ENCODE results near the gene FURIN.
A peak's percentile ranks its signal among the peaks of the same experiment; 100 is the strongest.
"Not testable (repeated sequence)": the region's sequence is repeated elsewhere in the genome, so short reads cannot be mapped to it uniquely, and the experiment has no call there.

Gene FURIN

GRCh38 chr15:90895571-90896117 lies 27.3 kb downstream of the FURIN start:
- no peak overlapping the region for H3K4me3 ChIP-seq (replicated peaks; ENCODE audit: low read depth, low read length)
- no peak for DNase-seq (ENCODE audit: extremely low read depth, low read depth)
- TF ChIP-seq, protein P1, sequence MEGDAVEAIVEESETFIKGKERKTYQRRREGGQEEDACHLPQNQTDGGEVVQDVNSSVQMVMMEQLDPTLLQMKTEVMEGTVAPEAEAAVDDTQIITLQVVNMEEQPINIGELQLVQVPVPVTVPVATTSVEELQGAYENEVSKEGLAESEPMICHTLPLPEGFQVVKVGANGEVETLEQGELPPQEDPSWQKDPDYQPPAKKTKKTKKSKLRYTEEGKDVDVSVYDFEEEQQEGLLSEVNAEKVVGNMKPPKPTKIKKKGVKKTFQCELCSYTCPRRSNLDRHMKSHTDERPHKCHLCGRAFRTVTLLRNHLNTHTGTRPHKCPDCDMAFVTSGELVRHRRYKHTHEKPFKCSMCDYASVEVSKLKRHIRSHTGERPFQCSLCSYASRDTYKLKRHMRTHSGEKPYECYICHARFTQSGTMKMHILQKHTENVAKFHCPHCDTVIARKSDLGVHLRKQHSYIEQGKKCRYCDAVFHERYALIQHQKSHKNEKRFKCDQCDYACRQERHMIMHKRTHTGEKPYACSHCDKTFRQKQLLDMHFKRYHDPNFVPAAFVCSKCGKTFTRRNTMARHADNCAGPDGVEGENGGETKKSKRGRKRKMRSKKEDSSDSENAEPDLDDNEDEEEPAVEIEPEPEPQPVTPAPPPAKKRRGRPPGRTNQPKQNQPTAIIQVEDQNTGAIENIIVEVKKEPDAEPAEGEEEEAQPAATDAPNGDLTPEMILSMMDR (IDR thresholded peaks at IDR 0.05; ENCODE audit: low read depth, low read length, missing control alignments), result peak; percentile 13

- not testable (repeated sequence) for DNase-seq (ENCODE audit: extremely low read depth, low read depth)
Observed at GRCh38 chr15:90897131-90897655, 28.8 kb downstream of the FURIN start.

DNA sequence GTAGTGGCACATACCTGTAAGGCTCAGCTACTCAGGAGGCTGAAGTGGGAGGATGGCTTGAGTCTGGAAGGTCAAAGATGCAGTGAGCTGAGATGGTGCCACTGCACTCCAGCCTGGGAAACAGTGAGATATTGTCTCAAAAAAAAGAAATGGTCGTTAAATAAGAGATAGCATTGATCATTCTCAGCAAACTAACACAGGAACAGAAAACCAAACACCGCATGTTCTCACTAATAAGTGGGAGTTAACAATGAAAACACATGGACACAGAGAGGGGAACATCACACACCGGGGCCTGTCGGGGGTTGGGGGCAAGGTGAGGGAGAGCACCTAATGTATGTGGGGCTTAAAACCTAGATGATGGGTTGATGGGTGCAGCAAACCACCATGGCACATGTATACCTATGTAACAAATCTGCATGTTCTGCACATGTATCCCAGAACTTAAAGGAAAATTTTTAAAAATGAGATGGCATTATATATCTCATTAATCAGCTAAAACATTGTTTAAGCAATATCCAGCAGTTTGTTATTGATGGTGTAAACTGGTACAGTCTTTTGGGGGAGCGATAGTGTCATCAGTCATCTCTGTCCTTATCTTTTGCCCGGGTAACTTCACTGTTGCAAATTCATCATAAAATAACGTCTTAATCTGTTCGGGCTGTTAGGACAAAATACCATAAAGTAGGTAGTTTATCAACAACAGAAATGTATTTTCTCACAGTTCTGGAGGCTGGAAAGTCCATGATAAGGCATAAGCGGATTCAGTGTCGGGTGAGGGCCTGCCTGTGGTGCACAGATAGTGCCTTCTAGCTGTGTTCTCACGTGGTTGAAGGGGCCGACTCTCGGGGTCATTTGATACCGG lies 33.0 kb downstream of the FURIN start:
- peak overlapping the region; percentile 59 for H3K4me3 ChIP-seq (replicated peaks; ENCODE audit: low read depth, low read length)
- TF ChIP-seq, protein P1 (IDR thresholded peaks at IDR 0.05; ENCODE audit: low read depth, low read length, missing control alignments), result no peak
- DNase-seq (ENCODE audit: extremely low read depth, low read depth), result no peak

More at GRCh38 chr15:90897131-90897655, 28.8 kb downstream of the FURIN start:
- not testable (repeated sequence) for H3K4me3 ChIP-seq (replicated peaks; ENCODE audit: low read depth, low read length)

- TF ChIP-seq, protein P1 (IDR thresholded peaks at IDR 0.05; ENCODE audit: low read depth, low read length, missing control alignments), result peak; percentile 77
- DNase-seq (ENCODE audit: extremely low read depth, low read depth), result peak; percentile 41
- H3K4me3 ChIP-seq (replicated peaks; ENCODE audit: low read depth, low read length), result peak overlapping the region; percentile 59
Observed at GRCh38 chr15:90902040-90902839, 33.9 kb downstream of the FURIN start.

DNA sequence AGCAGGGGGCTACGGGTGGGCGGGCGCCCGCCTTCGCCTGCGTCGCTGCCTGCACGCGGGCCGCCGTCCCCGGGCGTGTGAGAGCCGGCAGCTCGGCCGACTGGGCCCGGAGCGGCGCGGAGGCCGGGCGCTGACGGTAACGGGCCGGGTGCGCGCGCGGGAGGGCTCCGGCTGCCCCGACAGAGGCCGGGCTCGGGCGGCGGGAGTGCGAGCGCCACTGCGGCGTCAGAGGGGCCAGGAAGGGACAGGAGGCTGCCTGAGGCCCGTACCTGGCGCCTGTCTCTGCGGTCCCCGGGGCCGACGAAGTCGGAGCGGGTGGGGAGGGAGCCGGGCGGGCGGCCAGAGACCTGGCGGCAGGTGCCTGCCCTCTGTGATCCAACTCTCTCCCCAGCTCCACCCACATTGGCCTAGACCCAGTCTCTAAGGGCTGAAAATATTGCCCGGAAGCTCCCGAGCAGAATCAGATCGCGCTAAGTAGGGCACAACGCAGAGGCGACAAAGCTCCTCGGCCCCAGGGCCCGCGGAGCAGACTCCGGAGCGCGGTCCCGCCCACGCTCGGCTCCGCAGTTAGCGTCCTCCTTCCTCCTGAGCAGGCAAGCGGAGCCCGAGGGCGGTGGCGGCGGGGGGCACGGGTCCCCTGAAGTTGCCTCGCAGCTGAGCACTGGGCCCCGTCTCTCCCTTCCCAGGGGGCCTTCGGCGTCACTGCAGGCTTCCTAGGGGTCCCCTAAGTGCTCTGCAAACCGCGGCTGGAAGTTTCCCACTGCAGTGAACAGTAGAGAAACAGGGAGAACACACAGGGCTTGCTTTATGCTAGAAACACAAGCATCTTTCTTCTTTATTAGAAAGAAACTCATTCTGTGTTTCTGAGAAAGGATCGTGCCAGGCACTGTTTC lies 34.7 kb downstream of the FURIN start, which contains the start of gene MAN2A2:
Gene MAN2A2 (plus strand): TSS at position 463 of the 893 bp plus-strand sequence. CDS start 906 bp downstream, outside the sequence.
- TF ChIP-seq, protein P1 (IDR thresholded peaks at IDR 0.05; ENCODE audit: low read depth, low read length, missing control alignments), result no peak
- H3K4me3 ChIP-seq (replicated peaks; ENCODE audit: low read depth, low read length), result peak within 1 kb of the TSS; percentile 59
- no peak for DNase-seq (ENCODE audit: extremely low read depth, low read depth)

DNA sequence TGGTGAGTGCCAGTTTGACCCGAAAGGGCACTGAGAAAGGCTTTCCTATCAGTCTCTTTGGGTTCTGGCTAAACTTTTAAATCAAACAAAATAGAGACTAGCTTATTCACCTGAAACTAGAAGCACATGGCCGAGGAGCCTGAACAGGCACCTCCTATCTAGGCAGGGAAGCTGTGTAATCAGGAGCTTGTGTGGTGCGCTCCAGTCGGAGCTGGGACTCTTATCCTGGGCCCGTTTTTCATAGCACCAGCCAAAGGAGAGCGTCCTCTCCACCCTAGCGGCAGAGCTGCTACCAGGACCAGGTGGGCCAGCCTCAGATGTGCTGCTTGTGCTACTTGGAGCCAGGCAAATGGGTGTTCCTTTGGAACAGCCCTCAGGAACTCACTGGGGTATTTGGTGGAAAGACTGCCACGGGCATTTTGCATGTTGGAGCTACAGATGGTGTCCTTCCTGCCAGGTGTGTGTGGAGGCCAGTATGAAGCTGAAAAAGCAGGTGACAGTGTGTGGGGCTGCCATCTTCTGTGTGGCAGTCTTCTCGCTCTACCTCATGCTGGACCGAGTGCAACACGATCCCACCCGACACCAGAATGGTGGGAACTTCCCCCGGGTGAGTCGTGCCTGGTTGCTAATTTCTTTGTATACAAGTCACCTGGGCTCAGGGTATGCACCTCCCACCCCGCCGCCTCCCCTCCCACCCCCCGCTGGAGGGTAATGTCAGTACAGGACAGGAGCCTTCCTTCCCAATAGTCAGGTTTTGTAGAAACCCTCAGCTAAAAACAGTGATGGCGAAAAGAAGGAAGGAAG lies 35.5 kb downstream of the FURIN start:
- peak overlapping the region; percentile 56 for H3K4me3 ChIP-seq (replicated peaks; ENCODE audit: low read depth, low read length)
- TF ChIP-seq, protein P1 (IDR thresholded peaks at IDR 0.05; ENCODE audit: low read depth, low read length, missing control alignments), result no peak
- no peak for DNase-seq (ENCODE audit: extremely low read depth, low read depth)
